Breast epithelium (tissue), 3 donors: ENCODE measurements around the gene PDGFC.

Source experiments
- CTCF ChIP-seq, 3 donors: fragments of 450-650 bp; IDR thresholded peaks; one replicate each; pipeline ENCODE4 v1.5.1; 2016 to 2017; ENCODE audit warnings: antibody characterized with exemption in 3 of 3, mild to moderate bottlenecking in 3 of 3, moderate library complexity in 3 of 3
- POLR2A ChIP-seq: fragments of 450-650 bp; IDR thresholded peaks from one replicate; pipeline ENCODE4 v1.6.1; 2016; ENCODE audit warnings: antibody characterized with exemption, mild to moderate bottlenecking, moderate library complexity
- POLR2AphosphoS5 ChIP-seq, 3 donors: sonication (generic); formaldehyde crosslinking; IDR thresholded peaks; one replicate each; pipeline ENCODE4 v1.6.1; 2017; ENCODE audit warnings: antibody characterized with exemption in 3 of 3

- TF ChIP-seq POLR2AphosphoS5 (IDR thresholded peaks at IDR 0.05) = no peak
- no peak for TF ChIP-seq CTCF (IDR thresholded peaks at IDR 0.05)
- TF ChIP-seq POLR2A = no peak
Measured at GRCh38 chr4:156749426-156750403, 221.9 kb downstream of the PDGFC start.
